H1 (cell line): Measurements from ENCODE around the gene LAMB3.

Experiments used
- ATF2 ChIP-seq: IDR thresholded peaks from 2 replicates; pipeline ENCODE4 v1.6.1; 2012; ENCODE audit warnings: low read length, inconsistent platforms
- BCL11A ChIP-seq, 2 experiments: IDR thresholded peaks; one replicate each; pipeline ENCODE4 v1.6.1; 2011; ENCODE audit warnings: low read depth in 2 of 2, low read length in 2 of 2, mild to moderate bottlenecking in 2 of 2
- CTCF ChIP-seq, 3 experiments: IDR thresholded peaks; 1 replicate in 2 of 3; 2 replicates in 1 of 3; pipeline versions ENCODE4 v1.5.1 to v1.6.1; 2011; ENCODE audit warnings: low read length in 3 of 3, mild to moderate bottlenecking in 3 of 3, inconsistent platforms in 2 of 3, low read depth in 1 of 3, moderate library complexity in 1 of 3; ENCODE audit not compliant: insufficient read depth in 1 of 3; ENCODE audit errors: control extremely low read depth in 1 of 3
- EP300 ChIP-seq, 2 experiments: IDR thresholded peaks; 1 replicate in 1 of 2; 2 replicates in 1 of 2; pipeline ENCODE4 v1.6.1; 2011 to 2012; ENCODE audit warnings: low read depth in 2 of 2, low read length in 2 of 2, mild to moderate bottlenecking in 2 of 2, borderline replicate concordance in 1 of 2, inconsistent platforms in 1 of 2, moderate library complexity in 1 of 2
- JUN ChIP-seq: IDR thresholded peaks from 2 replicates; pipeline ENCODE4 v1.6.1; 2011; ENCODE audit warnings: low read depth, mild to moderate bottlenecking, improper control_type of control experiment, low read length
- JUND ChIP-seq: IDR thresholded peaks from 2 replicates; pipeline ENCODE4 v1.6.1; 2011; ENCODE audit warnings: mild to moderate bottlenecking, improper control_type of control experiment, low read length
- NRF1 ChIP-seq: IDR thresholded peaks from 2 replicates; pipeline ENCODE4 v1.6.1; 2011; ENCODE audit warnings: mild to moderate bottlenecking, low read depth, low read length, improper control_type of control experiment
- POLR2A ChIP-seq, 2 experiments: IDR thresholded peaks; 1 replicate in 1 of 2; 2 replicates in 1 of 2; pipeline ENCODE4 v1.6.1; 2011; ENCODE audit warnings: low read depth in 2 of 2, low read length in 2 of 2, mild to moderate bottlenecking in 2 of 2; ENCODE audit errors: control extremely low read depth in 1 of 2
- RAD21 ChIP-seq, 2 experiments: IDR thresholded peaks in 1 of 2; conservative IDR thresholded peaks in 1 of 2; 2 replicates each; pipeline ENCODE4 v1.6.1; 2011; ENCODE audit warnings: low read depth in 2 of 2, low read length in 2 of 2, improper control_type of control experiment in 1 of 2, inconsistent platforms in 1 of 2, mild to moderate bottlenecking in 1 of 2, moderate library complexity in 1 of 2
- SAP30 ChIP-seq: fragments of 300-600 bp; sonication (generic); IDR thresholded peaks from 2 replicates; pipeline ENCODE4 v1.7.1; 2012; ENCODE audit warnings: low read length, moderate library complexity, mild to moderate bottlenecking, inconsistent platforms; ENCODE audit not compliant: insufficient read depth, insufficient replicate concordance
- SIX5 ChIP-seq: IDR thresholded peaks from 2 replicates; pipeline ENCODE4 v1.6.1; 2011; ENCODE audit warnings: mild to moderate bottlenecking, low read depth, low read length
- TEAD4 ChIP-seq: IDR thresholded peaks from 2 replicates; pipeline ENCODE4 v1.6.1; 2012; ENCODE audit warnings: low read depth, low read length, inconsistent platforms, mixed read lengths

GRCh38 chr1:209689477-209689876, 37.3 kb upstream of the LAMB3 start:
- no peak for TF ChIP-seq NRF1
- no peak for TF ChIP-seq RAD21 (IDR thresholded peaks at IDR 0.05 in 1 of 2, conservative IDR thresholded peaks at IDR 0.05 in 1 of 2; ENCODE audit: low read depth in 2 of 2, low read length in 2 of 2)
- no peak for TF ChIP-seq TEAD4
- TF ChIP-seq ATF2, result no peak
- TF ChIP-seq SIX5, result no peak
- no peak for TF ChIP-seq EP300 (IDR thresholded peaks at IDR 0.05; ENCODE audit: borderline replicate concordance in 1 of 2, low read depth in 2 of 2, low read length in 2 of 2)
- TF ChIP-seq CTCF (IDR thresholded peaks at IDR 0.05; ENCODE audit: control extremely low read depth in 1 of 3, insufficient read depth in 1 of 3, low read depth in 1 of 3, low read length in 3 of 3), result no peak
- no peak for TF ChIP-seq POLR2A (IDR thresholded peaks at IDR 0.05; ENCODE audit: control extremely low read depth in 1 of 2, low read depth in 2 of 2, low read length in 2 of 2)
- no peak for TF ChIP-seq SAP30
- no peak for TF ChIP-seq JUN
- TF ChIP-seq JUND, result no peak
- no peak for TF ChIP-seq BCL11A (IDR thresholded peaks at IDR 0.05; ENCODE audit: low read depth in 2 of 2, low read length in 2 of 2)
